ENCODE results near the gene CRIP1. TPM values are rescaled to one million over a fixed set of nuclear protein-coding genes. Genes with fewer than 3 reads are reported as not detected.
A peak's percentile ranks its signal among the peaks of the same experiment; 100 is the strongest.

Gene CRIP1
- total and polyA plus RNA-seq, 12 donors: 34.0 to 170 (median 56.0) TPM

- 54 to 60% methylated on average over 45 to 54 of the region's 54 CpGs for WGBS, 2 donors
- peaks cover 59 to 91% (median 75%) of the 10 kb centered on the region in 9 donors for H3K4me1 ChIP-seq
- no peak for TF ChIP-seq CTCF (IDR thresholded peaks at IDR 0.05)
- no peak for ATAC-seq
- peaks cover 0 to 46% (median 3%) of the 10 kb centered on the region in 9 donors for H3K36me3 ChIP-seq
- H3K9me3 ChIP-seq: no peaks in the 10 kb centered on the region
- DNase-seq: peak; percentile 67 to 76
- intact Hi-C loops (cut with DNase I): loop anchor here in 1 of 10 donors (2.0 kb wide), 1 partner anchor 21 kb away; the partner anchor contains the start of gene TEDC1
- peaks cover 0 to 14% (median 0%) of the 10 kb centered on the region in 7 donors for H3K27me3 ChIP-seq
- H3K27ac ChIP-seq: peak overlapping the region; percentile 80 to 100 (median 100)
- peak overlapping the region in 6 of 10 donors; percentile 1 to 29 (median 11) for H3K4me3 ChIP-seq
Observed at GRCh38 chr14:105469456-105470349, 17.0 kb upstream of the CRIP1 start.

DNA sequence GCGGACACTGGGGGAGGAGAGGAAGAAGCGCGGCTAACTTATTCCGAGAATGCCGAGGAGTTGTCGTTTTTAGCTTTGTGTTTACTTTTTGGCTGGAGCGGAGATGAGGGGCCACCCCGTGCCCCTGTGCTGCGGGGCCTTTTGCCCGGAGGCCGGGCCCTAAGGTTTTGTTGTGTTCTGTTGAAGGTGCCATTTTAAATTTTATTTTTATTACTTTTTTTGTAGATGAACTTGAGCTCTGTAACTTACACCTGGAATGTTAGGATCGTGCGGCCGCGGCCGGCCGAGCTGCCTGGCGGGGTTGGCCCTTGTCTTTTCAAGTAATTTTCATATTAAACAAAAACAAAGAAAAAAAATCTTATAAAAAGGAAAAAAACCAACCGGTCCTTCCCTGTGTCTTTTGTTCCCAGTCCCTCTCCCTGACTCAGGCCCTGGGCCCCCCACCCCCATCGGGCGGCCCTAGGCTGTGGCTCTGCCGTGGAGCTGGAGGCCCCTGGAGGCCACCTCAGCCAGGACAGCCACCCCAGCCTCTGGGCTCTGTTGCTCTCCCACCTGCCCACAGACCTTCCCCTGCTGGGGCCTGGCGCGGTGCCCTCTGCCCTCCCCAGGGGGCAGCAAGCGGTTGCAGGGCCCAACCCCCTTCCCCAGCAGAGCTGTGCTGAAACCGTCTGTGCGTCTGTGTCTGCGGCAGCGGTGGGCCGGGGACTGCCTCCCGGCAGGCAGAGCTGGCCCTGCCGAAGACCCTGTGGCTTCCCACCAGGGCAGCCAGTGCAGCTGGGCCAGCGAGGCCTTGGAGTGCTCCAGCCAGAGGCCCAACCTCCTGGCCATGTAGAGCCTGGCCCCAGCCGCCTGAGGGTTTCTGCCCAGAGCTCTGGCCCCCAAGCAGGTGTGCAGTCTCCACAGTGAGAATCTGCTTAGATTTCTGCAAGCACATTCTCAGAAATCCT lies 16.1 kb upstream of the CRIP1 start:
- H3K9me3 ChIP-seq: no peaks in the 10 kb centered on the region
- intact Hi-C loops (cut with DNase I): loop anchor here in 1 of 10 donors (2.0 kb wide), 1 partner anchor 20 kb away; the partner anchor contains the start of gene TEDC1
- ATAC-seq (no peak), DNase-seq (peak in 1 of 2 donors; percentile 57)
- peak overlapping the region in 8 of 10 donors; percentile 4 to 29 (median 16) for H3K4me3 ChIP-seq
- H3K36me3 ChIP-seq: peaks cover 0 to 36% (median 0%) of the 10 kb centered on the region in 9 donors
- WGBS, 2 donors: 49 to 62% methylated on average over 31 to 34 of the region's 34 CpGs
- peaks cover 0 to 24% (median 0%) of the 10 kb centered on the region in 7 donors for H3K27me3 ChIP-seq
- H3K27ac ChIP-seq: peak overlapping the region; percentile 80 to 100 (median 100)
- peaks cover 63 to 82% (median 73%) of the 10 kb centered on the region in 9 donors for H3K4me1 ChIP-seq
- TF ChIP-seq CTCF (IDR thresholded peaks at IDR 0.05): no peak

- Histone ChIP-seq H3K9me3 (no peaks in the 10 kb centered on the region), H3K4me3 (peak overlapping the region in 8 of 10 donors; percentile 4 to 29 (median 16)), H3K27me3 (peaks cover 0 to 31% (median 0%) of the 10 kb centered on the region in 7 donors), H3K36me3 (peaks cover 0 to 30% (median 0%) of the 10 kb centered on the region in 9 donors), H3K4me1 (peaks cover 60 to 80% (median 73%) of the 10 kb centered on the region in 9 donors), H3K27ac (peak overlapping the region; percentile 80 to 100 (median 100))
- peak in 8 of 9 donors; percentile 11 to 55 (median 38) for TF ChIP-seq CTCF (IDR thresholded peaks at IDR 0.05)
- peak; percentile 1 to 45 (median 6) for ATAC-seq
- 35 to 46% methylated on average over 18 to 19 of the region's 19 CpGs for WGBS, 2 donors
- intact Hi-C loops (cut with DNase I): loop anchor here in 1 of 10 donors (2.0 kb wide), 1 partner anchor 19 kb away; the partner anchor contains the start of gene TEDC1
- DNase-seq: peak; percentile 78 to 82
Observed at GRCh38 chr14:105471297-105471821, 15.3 kb upstream of the CRIP1 start.
